GM12878 (cell line): ENCODE results near the gene IFT22. TPM values are rescaled to one million over a fixed set of nuclear protein-coding genes. Genes with fewer than 3 reads are reported as not detected.

Experiments used
- ATAC-seq: fragments of 200-7000 bp; cut with Tn5 transposase; 3 replicates; pipeline ENCODE4 v1.9.1; 2020; ENCODE audit warnings: mild to moderate bottlenecking, moderate library complexity
- BruUV-seq: library from RNA; stranded (reverse); fragments of 400-500 nt; replicated peaks from 2 replicates; lab custom pipeline; 2021; lab: Mats Ljungman, UMichigan
- CTCF ChIA-PET: fragments of 300-600 bp; sonication (Branson Sonifier 250); formaldehyde crosslinking; extraction: SDS; loops from one replicate; lab custom pipeline; 2021; ENCODE audit warnings: inconsistent platforms; lab: Yijun Ruan, JAX
- POLR2A ChIA-PET: fragments of 350-600 bp; formaldehyde crosslinking; extraction: SDS; loops from one replicate; lab custom pipeline; 2021; ENCODE audit warnings: inconsistent platforms; lab: Charles Lee
- RAD21 ChIA-PET: fragments of 300-600 bp; sonication (Branson Sonifier 250); formaldehyde crosslinking; loops from one replicate; lab custom pipeline; 2023; ENCODE audit warnings: antibody characterized with exemption; ENCODE audit not compliant: unreplicated experiment; lab: Charles Lee
- SMC1A ChIA-PET: fragments of 300-600 bp; sonication (Branson Sonifier 250); formaldehyde crosslinking; loops from one replicate; lab custom pipeline; 2023; ENCODE audit not compliant: unreplicated experiment, uncharacterized antibody; lab: Charles Lee
- DNase-seq: peaks from one replicate; pipeline ENCODE4 v3.0.0-alpha.2; 2011; ENCODE audit warnings: low read depth, low spot score
- FAIRE-seq: peaks from 3 replicates; lab custom pipeline; 2011; peaks lifted over from hg19 to GRCh38; lab: Jason Lieb, UNC
- H2AFZ ChIP-seq: 2 replicates; pipeline ENCODE4 v1.6.0; 2011; ENCODE audit warnings: low read depth, low read length, control low read depth; ENCODE audit not compliant: control insufficient read depth
- H3K27ac ChIP-seq: 2 replicates; pipeline ENCODE4 v1.5.1; 2011; ENCODE audit warnings: control low read depth; ENCODE audit not compliant: control insufficient read depth, insufficient read depth
- H3K27me3 ChIP-seq, 2 experiments: replicated peaks in 1 of 2; 2 replicates each; pipeline versions ENCODE4 v1.6.0 to v1.6.1; 2011; ENCODE audit warnings: low read length in 1 of 2; ENCODE audit not compliant: control insufficient read depth in 2 of 2, insufficient read depth in 2 of 2
- H3K36me3 ChIP-seq, 2 experiments: 2 replicates each; pipeline ENCODE4 v1.5.1; 2011; ENCODE audit warnings: low read length in 1 of 2; ENCODE audit not compliant: control insufficient read depth in 2 of 2, insufficient read depth in 2 of 2
- H3K4me1 ChIP-seq: 2 replicates; pipeline ENCODE4 v1.6.1; 2011; ENCODE audit warnings: mild to moderate bottlenecking, low read length, moderate library complexity, mixed read lengths; ENCODE audit not compliant: control insufficient read depth, insufficient read depth
- H3K4me2 ChIP-seq: 2 replicates; pipeline ENCODE4 v1.6.0; 2011; ENCODE audit warnings: control low read depth; ENCODE audit not compliant: control insufficient read depth, insufficient read depth
- H3K4me3 ChIP-seq: fragments of 200-600 bp; sonication (generic); 2 replicates; pipeline ENCODE4 v1.5.1; 2016
- H3K79me2 ChIP-seq: 2 replicates; pipeline ENCODE4 v1.6.0; 2011; ENCODE audit warnings: low read length; ENCODE audit not compliant: control insufficient read depth, insufficient read depth
- H3K9ac ChIP-seq: 2 replicates; pipeline ENCODE4 v1.8.0; 2011; ENCODE audit warnings: low read length, control low read depth, mixed read lengths; ENCODE audit not compliant: control insufficient read depth, insufficient read depth
- H3K9me3 ChIP-seq: replicated peaks from 3 replicates; pipeline ENCODE4 v1.5.1; 2011; ENCODE audit warnings: mild to moderate bottlenecking, low read length; ENCODE audit not compliant: control insufficient read depth, insufficient read depth
- H4K20me1 ChIP-seq: 2 replicates; pipeline ENCODE4 v1.6.0; 2011; ENCODE audit not compliant: control insufficient read depth, insufficient read depth
- BHLHE40 ChIP-seq, 2 experiments: fragments of 450-650 bp in 1 of 2; IDR thresholded peaks; 2 replicates each; pipeline ENCODE4 v1.6.1; 2011 to 2017; ENCODE audit warnings: low read depth in 2 of 2, borderline replicate concordance in 1 of 2, improper control_type of control experiment in 1 of 2, low read length in 1 of 2, mild to moderate bottlenecking in 1 of 2
- CUX1 ChIP-seq: IDR thresholded peaks from 2 replicates; pipeline ENCODE4 v1.6.1; 2012; ENCODE audit warnings: improper control_type of control experiment, low read depth, low read length; ENCODE audit not compliant: insufficient replicate concordance
- E4F1 ChIP-seq: fragments of 450-650 bp; IDR thresholded peaks from 2 replicates; pipeline ENCODE4 v1.6.1; 2018; ENCODE audit warnings: borderline replicate concordance, mild to moderate bottlenecking; ENCODE audit not compliant: partially characterized antibody
- ETV6 ChIP-seq, 2 experiments: fragments of 450-650 bp in 1 of 2; IDR thresholded peaks in 1 of 2; conservative IDR thresholded peaks in 1 of 2; 2 replicates each; pipeline ENCODE4 v1.6.1; 2014; ENCODE audit warnings: antibody characterized with exemption in 1 of 2, borderline replicate concordance in 1 of 2, low read depth in 1 of 2, mild to moderate bottlenecking in 1 of 2, moderate library complexity in 1 of 2
- IRF4 ChIP-seq: IDR thresholded peaks from 2 replicates; pipeline ENCODE4 v1.6.1; 2011; ENCODE audit warnings: low read depth, low read length
- JUNB ChIP-seq: IDR thresholded peaks from 2 replicates; pipeline ENCODE4 v1.6.1; 2016; ENCODE audit warnings: antibody characterized with exemption, mild to moderate bottlenecking
- PKNOX1 ChIP-seq: fragments of 450-650 bp; IDR thresholded peaks from 2 replicates; pipeline ENCODE4 v1.6.1; 2016; ENCODE audit warnings: mild to moderate bottlenecking
- SRF ChIP-seq, 2 experiments: IDR thresholded peaks; 2 replicates each; pipeline ENCODE4 v1.6.1; 2011; ENCODE audit warnings: low read depth in 2 of 2, low read length in 2 of 2, mild to moderate bottlenecking in 1 of 2, moderate library complexity in 1 of 2
- STAT1 ChIP-seq: fragments of 450-650 bp; conservative IDR thresholded peaks from 2 replicates; pipeline ENCODE4 v1.6.1; 2014; ENCODE audit warnings: antibody characterized with exemption, mild to moderate bottlenecking
- TCF7 ChIP-seq: IDR thresholded peaks from 2 replicates; pipeline ENCODE4 v1.6.1; 2014; ENCODE audit warnings: antibody characterized with exemption, borderline replicate concordance
- WGBS: methylation state at CpG from one replicate; pipeline ENCODE4 v1.1.6; 2016; ENCODE audit warnings: low lambda C conversion rate; ENCODE audit not compliant: insufficient replicate concordance, insufficient coverage; ENCODE audit errors: missing lambda C conversion rate; 5-methylcytosine and 5-hydroxymethylcytosine counted together
- in situ Hi-C: fragments of 300-500 bp; cut with MboI; formaldehyde crosslinking; loops from 9 replicates; pipeline ENCODE4 v1.14.3; 2018; ENCODE audit warnings: mixed read lengths
- intact Hi-C: fragments of 100-400 bp; cut with micrococcal nuclease; formaldehyde crosslinking; loops from one replicate; pipeline ENCODE4 v1.14.2; 2022; ENCODE audit not compliant: unreplicated experiment
- polyA plus RNA-seq, 11 experiments: library from polyadenylated mRNA; depleted of rRNA in 4 of 11; unstranded in 6 of 11; stranded (reverse) in 5 of 11; fragments of >200 nt; fragmentation: Nextera tagmentation in 4 of 11; fragmentation: Illumina TruSeq in 1 of 11; extraction: Ambion mirVana in 4 of 11; extraction: Trizol in 1 of 11; gene quantifications; 1 replicate in 1 of 11; 2 replicates in 10 of 11; pipeline versions ENCODE4 v1.2.1 to v1.2.3, GENCODE V29; 2011 to 2016; ENCODE audit warnings: inconsistent platforms in 2 of 11, missing spikeins in 2 of 11, low read depth in 1 of 11
- total RNA-seq, 4 experiments: library from RNA; depleted of rRNA in 3 of 4; stranded (reverse); fragments of >200 nt in 3 of 4; fragmentation: Illumina TruSeq in 1 of 4; extraction: Trizol in 1 of 4; gene quantifications; 2 replicates each; pipeline versions ENCODE4 v1.2.1 to v1.2.3, GENCODE V29; 2013 to 2021

The IFT22 gene
- total and polyA plus RNA-seq, 10 of the 15 experiments (the other 5 are each of a cell fraction or from before 2014, with no cell fraction given) = 10.1 to 25.7 (median 19.0) TPM

- no CpG with 5 or more reads among the region's 46 CpGs for WGBS
- no TSS peak for BruUV-seq
- TF ChIP-seq BHLHE40 (IDR thresholded peaks at IDR 0.05; ENCODE audit: borderline replicate concordance in 1 of 2, low read depth in 2 of 2, low read length in 1 of 2) = no peak
- TF ChIP-seq TCF7 = no peak
- TF ChIP-seq PKNOX1 = no peak
- no peak for TF ChIP-seq SRF (IDR thresholded peaks at IDR 0.05; ENCODE audit: low read depth in 2 of 2, low read length in 2 of 2)
- TF ChIP-seq ETV6 (conservative IDR thresholded peaks at IDR 0.05 in 1 of 2, IDR thresholded peaks at IDR 0.05 in 1 of 2; ENCODE audit: borderline replicate concordance in 1 of 2, low read depth in 1 of 2) = no peak
- TF ChIP-seq IRF4 = no peak
- TF ChIP-seq CUX1 = no peak
- no peak for TF ChIP-seq JUNB
- no peak for TF ChIP-seq E4F1
- no peak for TF ChIP-seq STAT1
These were observed 41.7 kb upstream of the IFT22 start for GRCh38 chr7:101363196-101363733.

More at GRCh38 chr7:101363196-101363733, 41.7 kb upstream of the IFT22 start:
- Histone ChIP-seq H3K4me3 (no peak overlapping the region), H3K4me1 (no peaks in the 10 kb centered on the region), H3K79me2 (no peaks in the 10 kb centered on the region), H3K9ac (no peak overlapping the region), H3K9me3 (no peaks in the 10 kb centered on the region), H3K36me3 (no peaks in the 10 kb centered on the region), H3K27ac (no peak overlapping the region), H2AFZ (no peak overlapping the region), H3K27me3 (peaks cover 4 to 6% of the 10 kb centered on the region in 2 experiments; a peak in 3 of 4 replicates), H4K20me1 (no peaks in the 10 kb centered on the region), H3K4me2 (no peak overlapping the region)
- FAIRE-seq (no peak), DNase-seq (no peak), ATAC-seq (no peak)
- POLR2A ChIA-PET = no interaction called here
- SMC1A ChIA-PET = no interaction called here
- RAD21 ChIA-PET = interaction anchor here (0.6 to 1.9 kb wide), 4 partner anchors 48 to 145 kb away, joined by 3 to 10 read pairs (median 3); no protein-coding TSS in a partner anchor
- in situ Hi-C loops (loop anchor here (25.0 kb wide), 1 partner anchor 899 kb away; no protein-coding TSS in a partner anchor), intact Hi-C loops (no loop called here)
- CTCF ChIA-PET = interaction anchor here (1.5 to 2.9 kb wide), 2 partner anchors 48 to 77 kb away, joined by 7 to 25 read pairs; no protein-coding TSS in a partner anchor
